GM23338 (cell line): ENCODE results near the gene CCDC197. TPM values are rescaled to one million over a fixed set of nuclear protein-coding genes. Genes with fewer than 3 reads are reported as not detected.

Experiments used
- ATAC-seq: fragments of 200-7000 bp; cut with Tn5 transposase; 3 replicates; pipeline ENCODE4 v1.9.1; 2020
- DNase-seq: peaks from one replicate; pipeline ENCODE4 v3.0.0-alpha.2; 2015; ENCODE audit warnings: low spot score
- H2AFZ ChIP-seq: fragments of 200-600 bp; sonication (generic); 2 replicates; pipeline ENCODE4 v1.8.0; 2016; ENCODE audit warnings: antibody characterized with exemption, mild to moderate bottlenecking, moderate library complexity
- H3F3A ChIP-seq: fragments of 200-600 bp; sonication (generic); replicated peaks from 2 replicates; pipeline ENCODE4 v1.8.0; 2017; ENCODE audit warnings: antibody characterized with exemption, mixed run types, low read depth
- H3K27ac ChIP-seq: fragments of 200-600 bp; sonication (generic); 2 replicates; pipeline ENCODE4 v1.6.1; 2016; ENCODE audit warnings: low read depth
- H3K27me3 ChIP-seq: fragments of 200-600 bp; sonication (generic); 2 replicates; pipeline ENCODE4 v1.8.0; 2016; ENCODE audit warnings: mild to moderate bottlenecking, mixed run types, moderate library complexity; ENCODE audit not compliant: insufficient read depth
- H3K36me3 ChIP-seq: fragments of 200-600 bp; sonication (generic); 2 replicates; pipeline ENCODE4 v1.8.0; 2016; ENCODE audit warnings: mild to moderate bottlenecking; ENCODE audit not compliant: insufficient read depth
- H3K4me1 ChIP-seq: fragments of 200-600 bp; sonication (generic); 2 replicates; pipeline ENCODE4 v1.8.0; 2016; ENCODE audit warnings: mild to moderate bottlenecking, moderate library complexity; ENCODE audit not compliant: insufficient read depth
- H3K4me2 ChIP-seq: fragments of 200-600 bp; sonication (generic); 2 replicates; pipeline ENCODE4 v1.7.1; 2017; ENCODE audit warnings: mixed run types
- H3K4me3 ChIP-seq: fragments of 200-600 bp; sonication (generic); 2 replicates; pipeline ENCODE4 v1.6.1; 2016; ENCODE audit warnings: mixed run types
- H3K79me2 ChIP-seq: fragments of 200-600 bp; sonication (generic); replicated peaks from 2 replicates; pipeline ENCODE4 v1.8.0; 2017; ENCODE audit warnings: mild to moderate bottlenecking; ENCODE audit not compliant: insufficient read depth
- H3K9me2 ChIP-seq: fragments of 200-600 bp; sonication (generic); 2 replicates; pipeline ENCODE4 v1.8.0; 2017; ENCODE audit not compliant: insufficient read depth
- H4K20me1 ChIP-seq: fragments of 200-600 bp; sonication (generic); replicated peaks from 2 replicates; pipeline ENCODE4 v1.8.0; 2017; ENCODE audit warnings: mild to moderate bottlenecking; ENCODE audit not compliant: insufficient read depth
- H3K27ac Mint-ChIP-seq: 2 replicates; pipeline ENCODE4 v1.8.0; 2020; ENCODE audit warnings: inconsistent platforms, mild to moderate bottlenecking, moderate library complexity, mixed read lengths
- H3K27me3 Mint-ChIP-seq: 3 replicates; pipeline ENCODE4 v1.8.0; 2022; ENCODE audit warnings: low read depth, mild to moderate bottlenecking, moderate library complexity, mixed read lengths, inconsistent platforms; ENCODE audit not compliant: insufficient read depth, poor library complexity
- H3K36me3 Mint-ChIP-seq: 3 replicates; pipeline ENCODE4 v1.8.0; 2021; ENCODE audit warnings: low read depth, mild to moderate bottlenecking, inconsistent platforms, moderate library complexity, mixed read lengths
- H3K4me1 Mint-ChIP-seq: 3 replicates; pipeline ENCODE4 v1.8.0; 2020; ENCODE audit warnings: mild to moderate bottlenecking, inconsistent platforms, mixed read lengths
- H3K4me3 Mint-ChIP-seq: 3 replicates; pipeline ENCODE4 v1.8.0; 2021; ENCODE audit warnings: moderate library complexity, mild to moderate bottlenecking, inconsistent platforms, mixed read lengths
- H3K9me3 Mint-ChIP-seq: 3 replicates; pipeline ENCODE4 v1.8.0; 2020; ENCODE audit warnings: moderate library complexity, mild to moderate bottlenecking, inconsistent platforms, mixed read lengths
- CREB1 ChIP-seq: fragments of 250-450 bp; sonication (Bioruptor Pico); IDR thresholded peaks from 2 replicates; pipeline ENCODE4 v1.5.0; 2020; ENCODE audit warnings: low read depth, mild to moderate bottlenecking, moderate library complexity
- EZH2 ChIP-seq: fragments of 200-600 bp; sonication (generic); IDR thresholded peaks from one replicate; pipeline ENCODE4 v1.8.0; 2017; ENCODE audit warnings: antibody characterized with exemption, mild to moderate bottlenecking, low read depth; ENCODE audit not compliant: unreplicated experiment
- EZH2phosphoT487 ChIP-seq: fragments of 200-600 bp; sonication (generic); IDR thresholded peaks from one replicate; pipeline ENCODE4 v1.8.1; 2018; ENCODE audit warnings: antibody characterized with exemption; ENCODE audit not compliant: unreplicated experiment
- JUNB ChIP-seq: IDR thresholded peaks from one replicate; pipeline ENCODE4 v1.6.1; 2016; ENCODE audit warnings: antibody characterized with exemption; ENCODE audit not compliant: unreplicated experiment
- NANOG ChIP-seq: IDR thresholded peaks from 2 replicates; pipeline ENCODE4 v1.6.1; 2016; ENCODE audit warnings: antibody characterized with exemption, borderline replicate concordance
- POLR2AphosphoS5 ChIP-seq: IDR thresholded peaks from 2 replicates; pipeline ENCODE4 v1.6.1; 2016; ENCODE audit warnings: antibody characterized with exemption, low read depth
- STAT1 ChIP-seq: IDR thresholded peaks from one replicate; pipeline ENCODE4 v1.6.1; 2016; ENCODE audit warnings: antibody characterized with exemption; ENCODE audit not compliant: unreplicated experiment
- ZNF114 ChIP-seq: fragments of 250-450 bp; sonication (Bioruptor Pico); IDR thresholded peaks from 2 replicates; pipeline ENCODE4 v1.5.0; 2020; ENCODE audit warnings: mild to moderate bottlenecking, moderate library complexity
- ZNF331 ChIP-seq: fragments of 250-450 bp; sonication (Bioruptor Pico); IDR thresholded peaks from 2 replicates; pipeline ENCODE4 v1.5.0; 2020; ENCODE audit warnings: low read depth, mild to moderate bottlenecking, moderate library complexity
- polyA plus RNA-seq: library from polyadenylated mRNA; unstranded; fragments of >200 nt; fragmentation: Nextera tagmentation; extraction: Ambion mirVana; gene quantifications from 2 replicates; pipeline ENCODE4 v1.2.1, GENCODE V29; 2016
- total RNA-seq: library from RNA; depleted of rRNA; stranded (reverse); fragments of >200 nt; shearing (Covaris generic); gene quantifications from 2 replicates; pipeline ENCODE4 v1.2.3, GENCODE V29; 2014
- TF ChIP-seq, protein P1 (sequence below): IDR thresholded peaks from 2 replicates; pipeline ENCODE4 v1.6.1; 2016; ENCODE audit warnings: antibody characterized with exemption
- TF ChIP-seq, protein P2 (sequence below): IDR thresholded peaks from one replicate; pipeline ENCODE4 v1.6.1; 2018; ENCODE audit warnings: antibody characterized with exemption; ENCODE audit not compliant: unreplicated experiment
- TF ChIP-seq, protein P3 (sequence below), 2 experiments: fragments of 200-600 bp in 1 of 2; sonication (generic) in 1 of 2; conservative IDR thresholded peaks; 2 replicates each; pipeline versions ENCODE4 v1.5.1 to v1.6.1; 2016 to 2017; ENCODE audit warnings: antibody characterized with exemption in 2 of 2, low read depth in 2 of 2, mild to moderate bottlenecking in 2 of 2, moderate library complexity in 1 of 2
- TF ChIP-seq, protein P4 (sequence below): fragments of 250-450 bp; sonication (Bioruptor Pico); IDR thresholded peaks from 2 replicates; pipeline ENCODE4 v1.5.0; 2020; ENCODE audit warnings: mild to moderate bottlenecking, moderate library complexity

CCDC197 gene
- total and polyA plus RNA-seq, 2 experiments from 2014 or later: not detected

DNA sequence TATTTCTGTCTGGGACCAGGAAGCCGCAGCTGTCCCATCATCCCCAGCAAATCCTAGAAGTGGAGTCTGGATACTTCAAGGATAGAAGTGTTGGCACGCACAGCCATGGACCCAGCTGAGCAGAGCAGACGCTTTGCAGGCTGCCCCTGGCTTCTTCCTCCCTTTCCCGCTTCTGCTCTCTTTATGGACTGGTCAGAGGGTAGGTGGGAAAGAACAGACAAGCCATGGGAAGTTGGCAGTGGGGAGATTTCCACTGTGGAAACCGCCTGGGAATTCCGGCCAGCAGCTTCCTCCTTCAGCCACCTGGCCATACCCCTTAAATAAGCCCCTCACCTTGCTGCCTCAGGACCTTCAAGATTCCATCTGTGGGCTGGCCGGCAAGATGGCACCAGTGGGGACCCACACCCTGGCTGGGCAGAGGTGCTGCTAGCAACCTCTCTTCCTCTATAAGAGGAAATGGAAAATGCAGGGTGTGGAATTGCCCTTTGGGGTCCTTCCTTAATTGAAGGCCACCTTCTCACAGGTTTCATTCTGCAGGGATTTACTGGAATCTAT is 49.7 kb downstream of the CCDC197 start:
- Histone ChIP-seq H3K4me2 (no peak overlapping the region), H3K27me3 (no peaks in the 10 kb centered on the region), H2AFZ (no peak overlapping the region), H3K79me2 (no peaks in the 10 kb centered on the region), H3K36me3 (peaks cover 15% of the 10 kb centered on the region), H3K4me1 (no peaks in the 10 kb centered on the region), H3K4me3 (no peak overlapping the region), H3K9me2 (no peaks in the 10 kb centered on the region), H4K20me1 (peaks cover 3% of the 10 kb centered on the region), H3K27ac (no peak overlapping the region), H3F3A (no peaks in the 10 kb centered on the region)
- H3K27ac Mint-ChIP-seq: no peak overlapping the region
- H3K4me3 Mint-ChIP-seq: no peak overlapping the region
- H3K9me3 Mint-ChIP-seq: no peaks in the 10 kb centered on the region
- H3K27me3 Mint-ChIP-seq: peaks cover 12% of the 10 kb centered on the region
- ATAC-seq: no peak
- no peaks in the 10 kb centered on the region; the same call in 2 of the 3 replicates for H3K4me1 Mint-ChIP-seq
- TF ChIP-seq EZH2 (no peak), STAT1 (no peak), JUNB (no peak), ZNF331 (CRISPR knock-in tag) (no peak), EZH2phosphoT487 (no peak), POLR2AphosphoS5 (no peak), ZNF114 (CRISPR knock-in tag) (no peak), NANOG (no peak), CREB1 (CRISPR knock-in tag) (no peak)
- TF ChIP-seq, protein P1, sequence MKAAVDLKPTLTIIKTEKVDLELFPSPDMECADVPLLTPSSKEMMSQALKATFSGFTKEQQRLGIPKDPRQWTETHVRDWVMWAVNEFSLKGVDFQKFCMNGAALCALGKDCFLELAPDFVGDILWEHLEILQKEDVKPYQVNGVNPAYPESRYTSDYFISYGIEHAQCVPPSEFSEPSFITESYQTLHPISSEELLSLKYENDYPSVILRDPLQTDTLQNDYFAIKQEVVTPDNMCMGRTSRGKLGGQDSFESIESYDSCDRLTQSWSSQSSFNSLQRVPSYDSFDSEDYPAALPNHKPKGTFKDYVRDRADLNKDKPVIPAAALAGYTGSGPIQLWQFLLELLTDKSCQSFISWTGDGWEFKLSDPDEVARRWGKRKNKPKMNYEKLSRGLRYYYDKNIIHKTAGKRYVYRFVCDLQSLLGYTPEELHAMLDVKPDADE: no peak
- TF ChIP-seq, protein P2, sequence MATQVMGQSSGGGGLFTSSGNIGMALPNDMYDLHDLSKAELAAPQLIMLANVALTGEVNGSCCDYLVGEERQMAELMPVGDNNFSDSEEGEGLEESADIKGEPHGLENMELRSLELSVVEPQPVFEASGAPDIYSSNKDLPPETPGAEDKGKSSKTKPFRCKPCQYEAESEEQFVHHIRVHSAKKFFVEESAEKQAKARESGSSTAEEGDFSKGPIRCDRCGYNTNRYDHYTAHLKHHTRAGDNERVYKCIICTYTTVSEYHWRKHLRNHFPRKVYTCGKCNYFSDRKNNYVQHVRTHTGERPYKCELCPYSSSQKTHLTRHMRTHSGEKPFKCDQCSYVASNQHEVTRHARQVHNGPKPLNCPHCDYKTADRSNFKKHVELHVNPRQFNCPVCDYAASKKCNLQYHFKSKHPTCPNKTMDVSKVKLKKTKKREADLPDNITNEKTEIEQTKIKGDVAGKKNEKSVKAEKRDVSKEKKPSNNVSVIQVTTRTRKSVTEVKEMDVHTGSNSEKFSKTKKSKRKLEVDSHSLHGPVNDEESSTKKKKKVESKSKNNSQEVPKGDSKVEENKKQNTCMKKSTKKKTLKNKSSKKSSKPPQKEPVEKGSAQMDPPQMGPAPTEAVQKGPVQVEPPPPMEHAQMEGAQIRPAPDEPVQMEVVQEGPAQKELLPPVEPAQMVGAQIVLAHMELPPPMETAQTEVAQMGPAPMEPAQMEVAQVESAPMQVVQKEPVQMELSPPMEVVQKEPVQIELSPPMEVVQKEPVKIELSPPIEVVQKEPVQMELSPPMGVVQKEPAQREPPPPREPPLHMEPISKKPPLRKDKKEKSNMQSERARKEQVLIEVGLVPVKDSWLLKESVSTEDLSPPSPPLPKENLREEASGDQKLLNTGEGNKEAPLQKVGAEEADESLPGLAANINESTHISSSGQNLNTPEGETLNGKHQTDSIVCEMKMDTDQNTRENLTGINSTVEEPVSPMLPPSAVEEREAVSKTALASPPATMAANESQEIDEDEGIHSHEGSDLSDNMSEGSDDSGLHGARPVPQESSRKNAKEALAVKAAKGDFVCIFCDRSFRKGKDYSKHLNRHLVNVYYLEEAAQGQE: no peak
- TF ChIP-seq, protein P3, sequence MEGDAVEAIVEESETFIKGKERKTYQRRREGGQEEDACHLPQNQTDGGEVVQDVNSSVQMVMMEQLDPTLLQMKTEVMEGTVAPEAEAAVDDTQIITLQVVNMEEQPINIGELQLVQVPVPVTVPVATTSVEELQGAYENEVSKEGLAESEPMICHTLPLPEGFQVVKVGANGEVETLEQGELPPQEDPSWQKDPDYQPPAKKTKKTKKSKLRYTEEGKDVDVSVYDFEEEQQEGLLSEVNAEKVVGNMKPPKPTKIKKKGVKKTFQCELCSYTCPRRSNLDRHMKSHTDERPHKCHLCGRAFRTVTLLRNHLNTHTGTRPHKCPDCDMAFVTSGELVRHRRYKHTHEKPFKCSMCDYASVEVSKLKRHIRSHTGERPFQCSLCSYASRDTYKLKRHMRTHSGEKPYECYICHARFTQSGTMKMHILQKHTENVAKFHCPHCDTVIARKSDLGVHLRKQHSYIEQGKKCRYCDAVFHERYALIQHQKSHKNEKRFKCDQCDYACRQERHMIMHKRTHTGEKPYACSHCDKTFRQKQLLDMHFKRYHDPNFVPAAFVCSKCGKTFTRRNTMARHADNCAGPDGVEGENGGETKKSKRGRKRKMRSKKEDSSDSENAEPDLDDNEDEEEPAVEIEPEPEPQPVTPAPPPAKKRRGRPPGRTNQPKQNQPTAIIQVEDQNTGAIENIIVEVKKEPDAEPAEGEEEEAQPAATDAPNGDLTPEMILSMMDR (conservative IDR thresholded peaks at IDR 0.05; ENCODE audit: low read depth in 2 of 2): no peak
- TF ChIP-seq, protein P4, sequence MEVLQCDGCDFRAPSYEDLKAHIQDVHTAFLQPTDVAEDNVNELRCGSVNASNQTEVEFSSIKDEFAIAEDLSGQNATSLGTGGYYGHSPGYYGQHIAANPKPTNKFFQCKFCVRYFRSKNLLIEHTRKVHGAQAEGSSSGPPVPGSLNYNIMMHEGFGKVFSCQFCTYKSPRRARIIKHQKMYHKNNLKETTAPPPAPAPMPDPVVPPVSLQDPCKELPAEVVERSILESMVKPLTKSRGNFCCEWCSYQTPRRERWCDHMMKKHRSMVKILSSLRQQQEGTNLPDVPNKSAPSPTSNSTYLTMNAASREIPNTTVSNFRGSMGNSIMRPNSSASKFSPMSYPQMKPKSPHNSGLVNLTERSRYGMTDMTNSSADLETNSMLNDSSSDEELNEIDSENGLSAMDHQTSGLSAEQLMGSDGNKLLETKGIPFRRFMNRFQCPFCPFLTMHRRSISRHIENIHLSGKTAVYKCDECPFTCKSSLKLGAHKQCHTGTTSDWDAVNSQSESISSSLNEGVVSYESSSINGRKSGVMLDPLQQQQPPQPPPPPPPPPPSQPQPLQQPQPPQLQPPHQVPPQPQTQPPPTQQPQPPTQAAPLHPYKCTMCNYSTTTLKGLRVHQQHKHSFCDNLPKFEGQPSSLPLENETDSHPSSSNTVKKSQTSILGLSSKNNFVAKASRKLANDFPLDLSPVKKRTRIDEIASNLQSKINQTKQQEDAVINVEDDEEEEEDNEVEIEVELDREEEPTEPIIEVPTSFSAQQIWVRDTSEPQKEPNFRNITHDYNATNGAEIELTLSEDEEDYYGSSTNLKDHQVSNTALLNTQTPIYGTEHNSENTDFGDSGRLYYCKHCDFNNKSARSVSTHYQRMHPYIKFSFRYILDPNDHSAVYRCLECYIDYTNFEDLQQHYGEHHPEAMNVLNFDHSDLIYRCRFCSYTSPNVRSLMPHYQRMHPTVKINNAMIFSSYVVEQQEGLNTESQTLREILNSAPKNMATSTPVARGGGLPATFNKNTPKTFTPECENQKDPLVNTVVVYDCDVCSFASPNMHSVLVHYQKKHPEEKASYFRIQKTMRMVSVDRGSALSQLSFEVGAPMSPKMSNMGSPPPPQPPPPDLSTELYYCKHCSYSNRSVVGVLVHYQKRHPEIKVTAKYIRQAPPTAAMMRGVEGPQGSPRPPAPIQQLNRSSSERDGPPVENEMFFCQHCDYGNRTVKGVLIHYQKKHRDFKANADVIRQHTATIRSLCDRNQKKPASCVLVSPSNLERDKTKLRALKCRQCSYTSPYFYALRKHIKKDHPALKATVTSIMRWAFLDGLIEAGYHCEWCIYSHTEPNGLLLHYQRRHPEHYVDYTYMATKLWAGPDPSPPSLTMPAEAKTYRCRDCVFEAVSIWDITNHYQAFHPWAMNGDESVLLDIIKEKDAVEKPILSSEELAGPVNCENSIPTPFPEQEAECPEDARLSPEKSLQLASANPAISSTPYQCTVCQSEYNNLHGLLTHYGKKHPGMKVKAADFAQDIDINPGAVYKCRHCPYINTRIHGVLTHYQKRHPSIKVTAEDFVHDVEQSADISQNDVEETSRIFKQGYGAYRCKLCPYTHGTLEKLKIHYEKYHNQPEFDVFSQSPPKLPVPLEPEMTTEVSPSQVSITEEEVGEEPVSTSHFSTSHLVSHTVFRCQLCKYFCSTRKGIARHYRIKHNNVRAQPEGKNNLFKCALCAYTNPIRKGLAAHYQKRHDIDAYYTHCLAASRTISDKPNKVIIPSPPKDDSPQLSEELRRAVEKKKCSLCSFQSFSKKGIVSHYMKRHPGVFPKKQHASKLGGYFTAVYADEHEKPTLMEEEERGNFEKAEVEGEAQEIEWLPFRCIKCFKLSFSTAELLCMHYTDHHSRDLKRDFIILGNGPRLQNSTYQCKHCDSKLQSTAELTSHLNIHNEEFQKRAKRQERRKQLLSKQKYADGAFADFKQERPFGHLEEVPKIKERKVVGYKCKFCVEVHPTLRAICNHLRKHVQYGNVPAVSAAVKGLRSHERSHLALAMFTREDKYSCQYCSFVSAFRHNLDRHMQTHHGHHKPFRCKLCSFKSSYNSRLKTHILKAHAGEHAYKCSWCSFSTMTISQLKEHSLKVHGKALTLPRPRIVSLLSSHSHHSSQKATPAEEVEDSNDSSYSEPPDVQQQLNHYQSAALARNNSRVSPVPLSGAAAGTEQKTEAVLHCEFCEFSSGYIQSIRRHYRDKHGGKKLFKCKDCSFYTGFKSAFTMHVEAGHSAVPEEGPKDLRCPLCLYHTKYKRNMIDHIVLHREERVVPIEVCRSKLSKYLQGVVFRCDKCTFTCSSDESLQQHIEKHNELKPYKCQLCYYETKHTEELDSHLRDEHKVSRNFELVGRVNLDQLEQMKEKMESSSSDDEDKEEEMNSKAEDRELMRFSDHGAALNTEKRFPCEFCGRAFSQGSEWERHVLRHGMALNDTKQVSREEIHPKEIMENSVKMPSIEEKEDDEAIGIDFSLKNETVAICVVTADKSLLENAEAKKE (CRISPR knock-in tag): no peak
- DNase-seq: no peak
- H3K36me3 Mint-ChIP-seq: peaks cover 52% of the 10 kb centered on the region
